HG03066 (cell line): ENCODE measurements around the gene AOAH.

Source experiments
- ATAC-seq: cut with Tn5 transposase; IDR thresholded peaks from one replicate; pipeline ENCODE4 v1.9.1; 2021; ENCODE audit warnings: low read depth; ENCODE audit not compliant: unreplicated experiment

Gene AOAH

GRCh38 chr7:36570528-36571189, 153.6 kb downstream of the AOAH start:
- ATAC-seq = no peak

- no peak for ATAC-seq
These were observed 155.8 kb downstream of the AOAH start for GRCh38 chr7:36568452-36568849.

GRCh38 chr7:36567699-36568451, 156.4 kb downstream of the AOAH start:
- ATAC-seq = no peak

GRCh38 chr7:36565792-36566356, 158.4 kb downstream of the AOAH start:
- ATAC-seq = no peak

GRCh38 chr7:36564489-36564888, 159.8 kb downstream of the AOAH start:
- ATAC-seq = no peak

- no peak for ATAC-seq
These were observed 160.5 kb downstream of the AOAH start for GRCh38 chr7:36563706-36564327.

- ATAC-seq = no peak
These were observed 162.2 kb downstream of the AOAH start for GRCh38 chr7:36562121-36562520.

- no peak for ATAC-seq
These were observed 175.3 kb downstream of the AOAH start for GRCh38 chr7:36549029-36549428.

- no peak for ATAC-seq
These were observed 176.9 kb downstream of the AOAH start for GRCh38 chr7:36547416-36547815.

GRCh38 chr7:36546331-36546730, 178.0 kb downstream of the AOAH start:
- no peak for ATAC-seq

GRCh38 chr7:36545291-36545690, 179.0 kb downstream of the AOAH start:
- no peak for ATAC-seq

- ATAC-seq = no peak
These were observed 186.2 kb downstream of the AOAH start for GRCh38 chr7:36538126-36538525.

GRCh38 chr7:36535866-36536664, 188.2 kb downstream of the AOAH start:
- ATAC-seq = no peak

- no peak for ATAC-seq
These were observed 190.6 kb downstream of the AOAH start for GRCh38 chr7:36533717-36534116.

GRCh38 chr7:36532981-36533499, 191.3 kb downstream of the AOAH start:
- no peak for ATAC-seq

- no peak for ATAC-seq
These were observed 192.3 kb downstream of the AOAH start for GRCh38 chr7:36531951-36532350.

- no peak for ATAC-seq
These were observed 193.8 kb downstream of the AOAH start for GRCh38 chr7:36530456-36530855.

GRCh38 chr7:36527549-36527913, 196.8 kb downstream of the AOAH start:
- no peak for ATAC-seq

- ATAC-seq = no peak
These were observed 197.3 kb downstream of the AOAH start for GRCh38 chr7:36526863-36527548.
